ENCODE data around the gene AHRR. TPM values are rescaled to one million over a fixed set of nuclear protein-coding genes. Genes with fewer than 3 reads are reported as not detected.

The AHRR gene
- total RNA-seq, 6 experiments from 2014 or later: 30.9 to 55.7 (median 51.9) TPM

GRCh38 chr5:351084-351920 is 29.8 kb downstream of the AHRR start:
- Mint-ChIP-seq H3K27me3 (ENCODE audit: insufficient read depth) (peaks cover 4% of the 10 kb centered on the region), H3K4me3 (no peak overlapping the region), H3K27ac (no peak overlapping the region), H3K4me1 (ENCODE audit: low read depth) (peaks cover 12% of the 10 kb centered on the region), H3K9me3 (peaks cover 4% of the 10 kb centered on the region; the same call in 1 of the 2 replicates), H3K36me3 (ENCODE audit: low read depth) (peaks cover 44% of the 10 kb centered on the region)
- DNase-seq: no peak
- TF ChIP-seq, protein P1, sequence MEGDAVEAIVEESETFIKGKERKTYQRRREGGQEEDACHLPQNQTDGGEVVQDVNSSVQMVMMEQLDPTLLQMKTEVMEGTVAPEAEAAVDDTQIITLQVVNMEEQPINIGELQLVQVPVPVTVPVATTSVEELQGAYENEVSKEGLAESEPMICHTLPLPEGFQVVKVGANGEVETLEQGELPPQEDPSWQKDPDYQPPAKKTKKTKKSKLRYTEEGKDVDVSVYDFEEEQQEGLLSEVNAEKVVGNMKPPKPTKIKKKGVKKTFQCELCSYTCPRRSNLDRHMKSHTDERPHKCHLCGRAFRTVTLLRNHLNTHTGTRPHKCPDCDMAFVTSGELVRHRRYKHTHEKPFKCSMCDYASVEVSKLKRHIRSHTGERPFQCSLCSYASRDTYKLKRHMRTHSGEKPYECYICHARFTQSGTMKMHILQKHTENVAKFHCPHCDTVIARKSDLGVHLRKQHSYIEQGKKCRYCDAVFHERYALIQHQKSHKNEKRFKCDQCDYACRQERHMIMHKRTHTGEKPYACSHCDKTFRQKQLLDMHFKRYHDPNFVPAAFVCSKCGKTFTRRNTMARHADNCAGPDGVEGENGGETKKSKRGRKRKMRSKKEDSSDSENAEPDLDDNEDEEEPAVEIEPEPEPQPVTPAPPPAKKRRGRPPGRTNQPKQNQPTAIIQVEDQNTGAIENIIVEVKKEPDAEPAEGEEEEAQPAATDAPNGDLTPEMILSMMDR (IDR thresholded peaks at IDR 0.05): no peak

DNA sequence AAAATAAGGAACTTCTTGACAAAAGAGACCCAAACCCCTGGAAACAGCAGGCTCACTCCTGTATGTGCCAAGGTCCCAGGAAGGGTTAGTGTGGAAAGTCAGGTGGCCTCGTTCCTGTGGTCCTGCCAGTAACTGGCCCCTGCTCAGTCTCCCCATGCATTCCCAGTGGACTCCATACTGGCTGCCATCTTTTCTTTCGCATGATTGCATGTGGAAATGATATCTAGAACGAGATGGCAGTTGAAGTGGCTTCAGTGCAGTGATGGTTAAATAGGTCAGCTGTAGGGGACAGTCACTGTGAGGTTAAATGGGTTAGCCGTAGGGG is 30.4 kb downstream of the AHRR start:
- no peak for DNase-seq

DNA sequence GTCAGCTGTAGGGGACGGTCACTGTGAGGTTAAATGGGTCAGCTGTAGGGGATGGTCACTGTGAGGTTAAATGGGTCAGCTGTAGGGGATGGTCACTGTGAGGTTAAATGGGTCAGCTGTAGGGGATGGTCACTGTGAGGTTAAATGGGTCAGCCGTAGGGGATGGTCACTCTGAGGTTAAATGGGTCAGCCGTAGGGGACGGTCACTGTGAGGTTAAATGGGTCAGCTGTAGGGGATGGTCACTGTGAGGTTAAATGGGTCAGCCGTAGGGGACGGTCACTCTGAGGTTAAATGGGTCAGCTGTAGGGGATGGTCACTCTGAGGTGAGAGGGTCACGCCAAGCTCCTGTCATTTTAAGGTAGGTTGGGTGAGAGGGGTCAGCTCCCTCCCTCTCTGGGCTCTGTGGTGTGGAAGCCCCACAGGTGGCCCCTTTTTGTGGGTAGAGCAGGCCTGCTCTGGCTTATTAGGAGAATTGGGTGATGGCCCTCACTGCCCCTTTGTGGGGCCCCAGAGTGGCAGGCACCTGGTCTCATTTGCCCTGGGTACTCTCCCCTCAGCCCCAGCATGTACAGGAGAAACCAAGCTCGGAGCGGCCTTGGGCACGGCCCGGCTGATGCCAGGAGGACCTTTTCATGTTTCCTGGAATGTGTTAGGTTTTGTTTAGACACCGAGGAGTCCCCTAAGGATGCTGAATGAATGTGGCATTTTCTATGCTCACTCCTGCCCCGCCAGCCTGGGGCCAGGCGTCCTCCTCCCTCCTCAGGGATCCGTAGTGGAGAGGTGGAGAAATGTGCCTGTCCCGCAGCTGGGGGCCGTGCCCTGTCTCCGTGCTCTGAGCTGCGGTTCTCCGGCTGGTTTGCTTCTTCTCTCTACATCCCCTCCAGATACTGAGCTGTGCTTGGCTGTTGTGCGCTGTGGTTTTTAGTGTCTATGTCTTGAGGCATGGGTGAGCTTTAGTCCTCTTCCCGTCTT is 31.4 kb downstream of the AHRR start:
- H3K4me3 Mint-ChIP-seq: no peak overlapping the region
- peaks cover 4% of the 10 kb centered on the region; the same call in 1 of the 2 replicates for H3K9me3 Mint-ChIP-seq
- H3K36me3 Mint-ChIP-seq (ENCODE audit: low read depth): peaks cover 34% of the 10 kb centered on the region
- DNase-seq: no peak
- H3K27me3 Mint-ChIP-seq (ENCODE audit: insufficient read depth): peaks cover 4% of the 10 kb centered on the region
- TF ChIP-seq, protein P1 (IDR thresholded peaks at IDR 0.05): no peak
- peaks cover 12% of the 10 kb centered on the region for H3K4me1 Mint-ChIP-seq (ENCODE audit: low read depth)
- H3K27ac Mint-ChIP-seq: no peak overlapping the region

More for the DNA sequence above, 30.4 kb downstream of the AHRR start:
- Mint-ChIP-seq H3K4me3 (no peak overlapping the region), H3K27ac (no peak overlapping the region), H3K4me1 (ENCODE audit: low read depth) (peaks cover 12% of the 10 kb centered on the region), H3K27me3 (ENCODE audit: insufficient read depth) (peaks cover 4% of the 10 kb centered on the region), H3K9me3 (peaks cover 4% of the 10 kb centered on the region; the same call in 1 of the 2 replicates), H3K36me3 (ENCODE audit: low read depth) (peaks cover 39% of the 10 kb centered on the region)
- TF ChIP-seq, protein P1 (IDR thresholded peaks at IDR 0.05): no peak

DNA sequence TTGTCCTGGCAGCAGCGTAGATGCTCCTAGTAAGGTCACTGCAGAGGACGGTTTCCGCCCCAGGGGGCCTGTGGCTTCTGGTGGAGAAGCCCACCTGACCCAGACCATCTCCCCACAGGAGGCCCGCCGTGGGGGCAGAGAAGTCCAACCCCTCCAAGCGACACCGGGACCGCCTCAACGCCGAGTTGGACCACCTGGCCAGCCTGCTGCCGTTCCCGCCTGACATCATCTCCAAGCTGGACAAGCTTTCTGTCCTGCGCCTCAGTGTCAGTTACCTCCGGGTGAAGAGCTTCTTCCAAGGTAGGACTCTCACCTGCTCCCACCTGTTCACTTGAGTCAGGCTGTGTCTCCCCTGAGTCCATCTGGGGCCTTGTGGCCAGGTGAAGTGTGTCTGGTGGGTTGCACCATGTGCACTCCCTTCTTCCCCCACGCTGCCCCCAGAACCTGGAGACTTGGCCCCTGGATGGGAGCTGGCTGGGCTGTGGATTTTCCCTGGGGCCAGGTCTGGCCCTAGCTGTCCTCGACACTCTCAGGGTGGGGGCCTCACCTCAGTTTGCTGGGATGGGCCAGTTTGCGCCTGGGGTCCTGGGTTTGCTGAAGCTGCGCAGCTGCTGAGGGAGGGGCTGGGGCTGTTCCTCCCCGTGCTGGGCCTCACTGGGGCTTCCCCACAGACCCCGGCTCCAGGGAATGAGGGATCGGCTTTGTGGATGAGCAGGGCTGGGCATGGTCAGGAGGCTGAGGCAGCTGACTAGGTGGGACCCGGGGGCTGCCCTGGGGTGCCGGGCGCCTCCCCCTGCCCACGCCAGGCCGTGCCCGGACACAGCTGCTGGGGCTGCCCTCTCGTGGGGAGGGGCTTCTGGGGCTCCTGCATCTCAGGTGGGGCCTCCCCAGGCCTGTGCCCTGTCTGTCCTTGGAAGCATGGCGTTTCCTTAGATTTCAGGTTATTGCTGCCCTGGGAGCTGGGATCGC is 32.4 kb downstream of the AHRR start:
- H3K4me1 Mint-ChIP-seq (ENCODE audit: low read depth): peaks cover 5% of the 10 kb centered on the region; the same call in 1 of the 2 replicates
- H3K9me3 Mint-ChIP-seq: peaks cover 4% of the 10 kb centered on the region; the same call in 1 of the 2 replicates
- DNase-seq: no peak
- TF ChIP-seq, protein P1 (IDR thresholded peaks at IDR 0.05): no peak
- H3K36me3 Mint-ChIP-seq (ENCODE audit: low read depth): peaks cover 27% of the 10 kb centered on the region
- H3K27me3 Mint-ChIP-seq (ENCODE audit: insufficient read depth): peaks cover 4% of the 10 kb centered on the region
- H3K4me3 Mint-ChIP-seq: no peak overlapping the region
- H3K27ac Mint-ChIP-seq: no peak overlapping the region

All from HFFc6 (cell line).